Measurements from ENCODE around the gene AMPD1.

- TF ChIP-seq CTCF (IDR thresholded peaks at IDR 0.05) (no peak), MEF2A (IDR thresholded peaks at IDR 0.05; ENCODE audit: borderline replicate concordance, low read depth) (no peak), CHD2 (IDR thresholded peaks at IDR 0.05; ENCODE audit: low read length, partially characterized antibody) (no peak), PBX3 (IDR thresholded peaks at IDR 0.05) (no peak), ELF1 (IDR thresholded peaks at IDR 0.05) (no peak), EZH2phosphoT487 (IDR thresholded peaks at IDR 0.05; ENCODE audit: borderline replicate concordance, low read depth) (no peak), SIN3A (IDR thresholded peaks at IDR 0.05; ENCODE audit: borderline replicate concordance, low read depth, low read length) (no peak), SMC3 (IDR thresholded peaks at IDR 0.05; ENCODE audit: low read depth, low read length) (no peak), RAD21 (IDR thresholded peaks at IDR 0.05; ENCODE audit: low read length) (no peak), RCOR1 (IDR thresholded peaks at IDR 0.05; ENCODE audit: low read length) (no peak), POLR2AphosphoS5 (IDR thresholded peaks at IDR 0.05; ENCODE audit: low read depth, low read length) (no peak), FOXM1 (IDR thresholded peaks at IDR 0.05; ENCODE audit: low read depth) (no peak), JUND (IDR thresholded peaks at IDR 0.05) (no peak), GATA2 (CRISPR knock-in tag; IDR thresholded peaks at IDR 0.05) (no peak)
Observed at GRCh38 chr1:114671939-114672275, 23.4 kb downstream of the AMPD1 start.
